ENCODE measurements around the gene SNAP47.
A peak's percentile ranks its signal among the peaks of the same experiment; 100 is the strongest.

The SNAP47 gene

GRCh38 chr1:227732586-227733308, 2.5 kb upstream of the SNAP47 start:
- DNase-seq: peak; percentile 27

GRCh38 chr1:227733309-227733705, 1.9 kb upstream of the SNAP47 start:
- no peak for DNase-seq

- no peak for DNase-seq
Observed at GRCh38 chr1:227733751-227734545, 1.3 kb upstream of the SNAP47 start.

GRCh38 chr1:227734546-227734855, 734 bp upstream of the SNAP47 start:
- DNase-seq: no peak

- DNase-seq: no peak
Observed at GRCh38 chr1:227735539-227736285, 477 bp downstream of the SNAP47 start.

GRCh38 chr1:227736814-227737432, 1.7 kb downstream of the SNAP47 start:
- no peak for DNase-seq

- DNase-seq: no peak
Observed at GRCh38 chr1:227738820-227739219, 3.6 kb downstream of the SNAP47 start.

GRCh38 chr1:227739636-227740035, 4.4 kb downstream of the SNAP47 start:
- DNase-seq: no peak

- DNase-seq: no peak
Observed at GRCh38 chr1:227740401-227740960, 5.2 kb downstream of the SNAP47 start.

- DNase-seq: no peak
Observed at GRCh38 chr1:227741166-227741870, 6.1 kb downstream of the SNAP47 start.

- DNase-seq: no peak
Observed at GRCh38 chr1:227742738-227743715, 7.8 kb downstream of the SNAP47 start.

GRCh38 chr1:227744668-227745067, 9.4 kb downstream of the SNAP47 start:
- no peak for DNase-seq

GRCh38 chr1:227745568-227746265, 10.5 kb downstream of the SNAP47 start:
- DNase-seq: no peak

- DNase-seq: no peak
Observed at GRCh38 chr1:227746676-227747075, 11.4 kb downstream of the SNAP47 start.

- no peak for DNase-seq
Observed at GRCh38 chr1:227747382-227747781, 12.1 kb downstream of the SNAP47 start.

GRCh38 chr1:227747948-227748495, 12.8 kb downstream of the SNAP47 start:
- DNase-seq: no peak

GRCh38 chr1:227748496-227749182, 13.4 kb downstream of the SNAP47 start:
- DNase-seq: no peak

GRCh38 chr1:227749225-227749624, 14.0 kb downstream of the SNAP47 start:
- DNase-seq: no peak
